Transverse colon (tissue), 4 donors: ENCODE results near the gene UBA6.

ENCODE experiments used
- POLR2AphosphoS5 ChIP-seq, 3 donors: sonication (generic); formaldehyde crosslinking; IDR thresholded peaks; one replicate each; pipeline ENCODE4 v1.6.1; 2016; ENCODE audit warnings: antibody characterized with exemption in 3 of 3
- TF ChIP-seq, protein P1 (sequence below), 5 experiments: fragments of 200-600 bp in 3 of 5; fragments of 450-650 bp in 2 of 5; sonication (generic) in 3 of 5; IDR thresholded peaks; 1 replicate in 2 of 5; 2 replicates in 3 of 5; pipeline ENCODE4 v1.5.1; 2016 to 2017; ENCODE audit warnings: antibody characterized with exemption in 5 of 5, inconsistent platforms in 3 of 5, mild to moderate bottlenecking in 2 of 5, moderate library complexity in 1 of 5

DNA sequence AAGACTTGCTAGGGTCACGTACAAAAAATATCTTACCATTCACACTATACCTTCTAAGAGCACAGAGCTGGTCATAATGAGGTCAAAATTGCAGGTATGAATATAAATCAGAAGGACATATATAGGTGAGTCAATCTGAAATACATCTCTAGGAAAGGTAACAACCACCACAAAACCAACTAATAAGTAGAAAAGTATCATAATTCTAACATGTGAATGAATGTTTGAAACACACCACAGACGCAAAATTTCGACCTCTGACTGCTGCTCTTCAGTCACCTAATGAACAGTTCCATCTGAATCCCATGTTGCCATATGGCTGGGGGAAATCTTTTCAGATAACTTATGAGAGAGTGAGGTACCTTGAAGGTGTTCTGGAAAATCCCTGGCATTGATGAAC is 120.4 kb downstream of the UBA6 start:
- TF ChIP-seq, protein P1, sequence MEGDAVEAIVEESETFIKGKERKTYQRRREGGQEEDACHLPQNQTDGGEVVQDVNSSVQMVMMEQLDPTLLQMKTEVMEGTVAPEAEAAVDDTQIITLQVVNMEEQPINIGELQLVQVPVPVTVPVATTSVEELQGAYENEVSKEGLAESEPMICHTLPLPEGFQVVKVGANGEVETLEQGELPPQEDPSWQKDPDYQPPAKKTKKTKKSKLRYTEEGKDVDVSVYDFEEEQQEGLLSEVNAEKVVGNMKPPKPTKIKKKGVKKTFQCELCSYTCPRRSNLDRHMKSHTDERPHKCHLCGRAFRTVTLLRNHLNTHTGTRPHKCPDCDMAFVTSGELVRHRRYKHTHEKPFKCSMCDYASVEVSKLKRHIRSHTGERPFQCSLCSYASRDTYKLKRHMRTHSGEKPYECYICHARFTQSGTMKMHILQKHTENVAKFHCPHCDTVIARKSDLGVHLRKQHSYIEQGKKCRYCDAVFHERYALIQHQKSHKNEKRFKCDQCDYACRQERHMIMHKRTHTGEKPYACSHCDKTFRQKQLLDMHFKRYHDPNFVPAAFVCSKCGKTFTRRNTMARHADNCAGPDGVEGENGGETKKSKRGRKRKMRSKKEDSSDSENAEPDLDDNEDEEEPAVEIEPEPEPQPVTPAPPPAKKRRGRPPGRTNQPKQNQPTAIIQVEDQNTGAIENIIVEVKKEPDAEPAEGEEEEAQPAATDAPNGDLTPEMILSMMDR (IDR thresholded peaks at IDR 0.05) = no peak
- TF ChIP-seq POLR2AphosphoS5 (IDR thresholded peaks at IDR 0.05) = no peak
